ENCODE results near the gene TMEM163. TPM values are rescaled to one million over a fixed set of nuclear protein-coding genes. Genes with fewer than 3 reads are reported as not detected.

TMEM163 gene
- total RNA-seq, 1 experiment from 2014 or later: 0.12 TPM

DNA sequence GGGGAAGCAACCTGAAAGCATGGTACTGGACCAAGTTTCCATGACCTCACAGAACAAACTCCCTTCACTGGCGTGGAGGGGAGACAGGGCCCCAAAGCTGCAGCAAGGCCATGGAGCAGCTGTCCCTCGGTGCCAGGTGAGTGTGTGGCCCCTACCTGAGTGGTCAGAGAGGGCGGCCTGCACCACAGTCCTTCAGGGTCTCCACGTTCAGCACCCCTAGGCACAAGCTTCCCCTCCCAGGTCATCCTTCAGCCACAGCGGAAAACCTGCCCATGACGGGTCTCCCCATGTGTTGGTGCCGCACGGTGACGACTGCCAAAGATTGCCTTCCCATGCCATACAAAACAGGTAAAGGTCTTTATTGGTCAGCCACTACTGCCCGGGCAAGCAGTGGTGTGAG is 263.4 kb downstream of the TMEM163 start:
- no peak overlapping the region for H3K9ac ChIP-seq (ENCODE audit: low read length)
- TF ChIP-seq POLR2A (IDR thresholded peaks at IDR 0.05; ENCODE audit: borderline replicate concordance, extremely low read depth, insufficient read depth, insufficient read length) (no peak), YY1 (IDR thresholded peaks at IDR 0.05; ENCODE audit: extremely low read depth, insufficient replicate concordance, low read depth, low read length) (no peak), POLR2AphosphoS5 (IDR thresholded peaks at IDR 0.05; ENCODE audit: low read depth, low read length) (no peak), JUND (IDR thresholded peaks at IDR 0.05) (no peak), ELF1 (IDR thresholded peaks at IDR 0.05; ENCODE audit: borderline replicate concordance, low read depth) (no peak), TCF7L2 (IDR thresholded peaks at IDR 0.05; ENCODE audit: borderline replicate concordance, extremely low read depth, insufficient read depth, insufficient read length) (no peak), SP1 (IDR thresholded peaks at IDR 0.05; ENCODE audit: low read depth) (no peak), CBX3 (IDR thresholded peaks at IDR 0.05; ENCODE audit: low read depth) (no peak), SRF (IDR thresholded peaks at IDR 0.05; ENCODE audit: low read depth) (no peak), EZH2 (IDR thresholded peaks at IDR 0.05) (no peak), EGR1 (IDR thresholded peaks at IDR 0.05; ENCODE audit: low read depth) (no peak), SIN3A (IDR thresholded peaks at IDR 0.05; ENCODE audit: low read depth) (no peak), CEBPB (IDR thresholded peaks at IDR 0.05; ENCODE audit: low read depth) (no peak), ZFX (IDR thresholded peaks at IDR 0.05) (no peak), ZNF274 (IDR thresholded peaks at IDR 0.05; ENCODE audit: low read depth, low read length) (no peak)
- TF ChIP-seq, protein P1, sequence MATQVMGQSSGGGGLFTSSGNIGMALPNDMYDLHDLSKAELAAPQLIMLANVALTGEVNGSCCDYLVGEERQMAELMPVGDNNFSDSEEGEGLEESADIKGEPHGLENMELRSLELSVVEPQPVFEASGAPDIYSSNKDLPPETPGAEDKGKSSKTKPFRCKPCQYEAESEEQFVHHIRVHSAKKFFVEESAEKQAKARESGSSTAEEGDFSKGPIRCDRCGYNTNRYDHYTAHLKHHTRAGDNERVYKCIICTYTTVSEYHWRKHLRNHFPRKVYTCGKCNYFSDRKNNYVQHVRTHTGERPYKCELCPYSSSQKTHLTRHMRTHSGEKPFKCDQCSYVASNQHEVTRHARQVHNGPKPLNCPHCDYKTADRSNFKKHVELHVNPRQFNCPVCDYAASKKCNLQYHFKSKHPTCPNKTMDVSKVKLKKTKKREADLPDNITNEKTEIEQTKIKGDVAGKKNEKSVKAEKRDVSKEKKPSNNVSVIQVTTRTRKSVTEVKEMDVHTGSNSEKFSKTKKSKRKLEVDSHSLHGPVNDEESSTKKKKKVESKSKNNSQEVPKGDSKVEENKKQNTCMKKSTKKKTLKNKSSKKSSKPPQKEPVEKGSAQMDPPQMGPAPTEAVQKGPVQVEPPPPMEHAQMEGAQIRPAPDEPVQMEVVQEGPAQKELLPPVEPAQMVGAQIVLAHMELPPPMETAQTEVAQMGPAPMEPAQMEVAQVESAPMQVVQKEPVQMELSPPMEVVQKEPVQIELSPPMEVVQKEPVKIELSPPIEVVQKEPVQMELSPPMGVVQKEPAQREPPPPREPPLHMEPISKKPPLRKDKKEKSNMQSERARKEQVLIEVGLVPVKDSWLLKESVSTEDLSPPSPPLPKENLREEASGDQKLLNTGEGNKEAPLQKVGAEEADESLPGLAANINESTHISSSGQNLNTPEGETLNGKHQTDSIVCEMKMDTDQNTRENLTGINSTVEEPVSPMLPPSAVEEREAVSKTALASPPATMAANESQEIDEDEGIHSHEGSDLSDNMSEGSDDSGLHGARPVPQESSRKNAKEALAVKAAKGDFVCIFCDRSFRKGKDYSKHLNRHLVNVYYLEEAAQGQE (IDR thresholded peaks at IDR 0.05; ENCODE audit: low read depth): no peak
- TF ChIP-seq, protein P2, sequence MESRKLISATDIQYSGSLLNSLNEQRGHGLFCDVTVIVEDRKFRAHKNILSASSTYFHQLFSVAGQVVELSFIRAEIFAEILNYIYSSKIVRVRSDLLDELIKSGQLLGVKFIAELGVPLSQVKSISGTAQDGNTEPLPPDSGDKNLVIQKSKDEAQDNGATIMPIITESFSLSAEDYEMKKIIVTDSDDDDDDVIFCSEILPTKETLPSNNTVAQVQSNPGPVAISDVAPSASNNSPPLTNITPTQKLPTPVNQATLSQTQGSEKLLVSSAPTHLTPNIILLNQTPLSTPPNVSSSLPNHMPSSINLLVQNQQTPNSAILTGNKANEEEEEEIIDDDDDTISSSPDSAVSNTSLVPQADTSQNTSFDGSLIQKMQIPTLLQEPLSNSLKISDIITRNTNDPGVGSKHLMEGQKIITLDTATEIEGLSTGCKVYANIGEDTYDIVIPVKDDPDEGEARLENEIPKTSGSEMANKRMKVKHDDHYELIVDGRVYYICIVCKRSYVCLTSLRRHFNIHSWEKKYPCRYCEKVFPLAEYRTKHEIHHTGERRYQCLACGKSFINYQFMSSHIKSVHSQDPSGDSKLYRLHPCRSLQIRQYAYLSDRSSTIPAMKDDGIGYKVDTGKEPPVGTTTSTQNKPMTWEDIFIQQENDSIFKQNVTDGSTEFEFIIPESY (IDR thresholded peaks at IDR 0.05; ENCODE audit: extremely low read depth, insufficient replicate concordance, low read length): no peak
- TF ChIP-seq, protein P3, sequence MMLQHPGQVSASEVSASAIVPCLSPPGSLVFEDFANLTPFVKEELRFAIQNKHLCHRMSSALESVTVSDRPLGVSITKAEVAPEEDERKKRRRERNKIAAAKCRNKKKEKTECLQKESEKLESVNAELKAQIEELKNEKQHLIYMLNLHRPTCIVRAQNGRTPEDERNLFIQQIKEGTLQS (IDR thresholded peaks at IDR 0.05): no peak
- TF ChIP-seq, protein P4, sequence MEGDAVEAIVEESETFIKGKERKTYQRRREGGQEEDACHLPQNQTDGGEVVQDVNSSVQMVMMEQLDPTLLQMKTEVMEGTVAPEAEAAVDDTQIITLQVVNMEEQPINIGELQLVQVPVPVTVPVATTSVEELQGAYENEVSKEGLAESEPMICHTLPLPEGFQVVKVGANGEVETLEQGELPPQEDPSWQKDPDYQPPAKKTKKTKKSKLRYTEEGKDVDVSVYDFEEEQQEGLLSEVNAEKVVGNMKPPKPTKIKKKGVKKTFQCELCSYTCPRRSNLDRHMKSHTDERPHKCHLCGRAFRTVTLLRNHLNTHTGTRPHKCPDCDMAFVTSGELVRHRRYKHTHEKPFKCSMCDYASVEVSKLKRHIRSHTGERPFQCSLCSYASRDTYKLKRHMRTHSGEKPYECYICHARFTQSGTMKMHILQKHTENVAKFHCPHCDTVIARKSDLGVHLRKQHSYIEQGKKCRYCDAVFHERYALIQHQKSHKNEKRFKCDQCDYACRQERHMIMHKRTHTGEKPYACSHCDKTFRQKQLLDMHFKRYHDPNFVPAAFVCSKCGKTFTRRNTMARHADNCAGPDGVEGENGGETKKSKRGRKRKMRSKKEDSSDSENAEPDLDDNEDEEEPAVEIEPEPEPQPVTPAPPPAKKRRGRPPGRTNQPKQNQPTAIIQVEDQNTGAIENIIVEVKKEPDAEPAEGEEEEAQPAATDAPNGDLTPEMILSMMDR (IDR thresholded peaks at IDR 0.05 in 2 of 3, conservative IDR thresholded peaks at IDR 0.05 in 1 of 3; ENCODE audit: borderline replicate concordance in 1 of 3, insufficient read depth in 1 of 3, low read depth in 2 of 3, low read length in 2 of 3): no peak
- TF ChIP-seq, protein P5, sequence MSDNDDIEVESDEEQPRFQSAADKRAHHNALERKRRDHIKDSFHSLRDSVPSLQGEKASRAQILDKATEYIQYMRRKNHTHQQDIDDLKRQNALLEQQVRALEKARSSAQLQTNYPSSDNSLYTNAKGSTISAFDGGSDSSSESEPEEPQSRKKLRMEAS (IDR thresholded peaks at IDR 0.05): no peak
- ChIA-PET POLR2A (no interaction called here), RAD21 (ENCODE audit: low non-redundant PET in 1 of 2, low total read pairs in 2 of 2, uncharacterized antibody in 2 of 2, unreplicated experiment in 2 of 2) (no interaction called here), CTCF (no interaction called here)
- H3K36me3 ChIP-seq (ENCODE audit: control insufficient read depth in 1 of 2, insufficient read depth in 2 of 2, low read length in 2 of 2): no peaks in the 10 kb centered on the region
- H3K79me2 ChIP-seq (ENCODE audit: insufficient read depth, low read length): no peaks in the 10 kb centered on the region
- H3K27ac ChIP-seq (ENCODE audit: low read depth, low read length): no peak overlapping the region
- intact Hi-C loops (cut with micrococcal nuclease): no loop called here
- H3K9me2 ChIP-seq (ENCODE audit: insufficient read depth): no peaks in the 10 kb centered on the region
- no peak overlapping the region for H2AFZ ChIP-seq (ENCODE audit: low read depth, low read length, poor library complexity, severe bottlenecking)
- H3K4me2 ChIP-seq (ENCODE audit: low read length): no peak overlapping the region
- no TSS peak for BruUV-seq (replicated peaks)
- H3K4me3 ChIP-seq (replicated peaks in 1 of 2; ENCODE audit: low read depth in 1 of 2, low read length in 2 of 2): no peak overlapping the region
- DNase-seq (ENCODE audit: low read depth, low spot score): no peak
- no peaks in the 10 kb centered on the region for H3K9me3 ChIP-seq (ENCODE audit: control insufficient read depth in 1 of 2, insufficient read depth in 1 of 2, low read depth in 1 of 2, low read length in 2 of 2)
- no peaks in the 10 kb centered on the region for H4K20me1 ChIP-seq (ENCODE audit: insufficient read depth)
- no peaks in the 10 kb centered on the region for H3K27me3 ChIP-seq (ENCODE audit: insufficient read depth, low read length)
- no peak for ATAC-seq
- no peaks in the 10 kb centered on the region for H3K4me1 ChIP-seq (ENCODE audit: control insufficient read depth in 1 of 2, insufficient read depth in 2 of 2, low read length in 2 of 2)

All from HCT116 (cell line).